ENCODE results near the gene SLC35A3.

DNA sequence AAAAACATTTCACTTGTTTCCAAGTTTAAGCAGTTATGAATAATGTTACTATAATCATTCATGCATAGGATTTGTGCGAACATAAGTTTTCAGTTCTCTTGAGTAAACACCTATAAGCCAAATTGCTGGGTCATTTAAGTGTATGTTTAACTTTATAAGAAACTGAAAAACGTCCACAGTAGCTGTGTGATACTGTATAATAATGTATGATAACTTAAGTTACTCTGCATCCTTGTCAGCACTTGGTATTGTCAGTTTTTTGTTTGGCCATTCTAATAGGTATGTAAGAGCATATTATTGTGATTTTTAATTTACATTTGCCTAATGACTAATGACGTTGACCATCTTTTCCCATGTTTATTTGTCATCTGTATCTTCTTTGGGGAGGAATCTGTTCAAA lies 14.4 kb upstream of the SLC35A3 start:
- TF ChIP-seq, protein P1, sequence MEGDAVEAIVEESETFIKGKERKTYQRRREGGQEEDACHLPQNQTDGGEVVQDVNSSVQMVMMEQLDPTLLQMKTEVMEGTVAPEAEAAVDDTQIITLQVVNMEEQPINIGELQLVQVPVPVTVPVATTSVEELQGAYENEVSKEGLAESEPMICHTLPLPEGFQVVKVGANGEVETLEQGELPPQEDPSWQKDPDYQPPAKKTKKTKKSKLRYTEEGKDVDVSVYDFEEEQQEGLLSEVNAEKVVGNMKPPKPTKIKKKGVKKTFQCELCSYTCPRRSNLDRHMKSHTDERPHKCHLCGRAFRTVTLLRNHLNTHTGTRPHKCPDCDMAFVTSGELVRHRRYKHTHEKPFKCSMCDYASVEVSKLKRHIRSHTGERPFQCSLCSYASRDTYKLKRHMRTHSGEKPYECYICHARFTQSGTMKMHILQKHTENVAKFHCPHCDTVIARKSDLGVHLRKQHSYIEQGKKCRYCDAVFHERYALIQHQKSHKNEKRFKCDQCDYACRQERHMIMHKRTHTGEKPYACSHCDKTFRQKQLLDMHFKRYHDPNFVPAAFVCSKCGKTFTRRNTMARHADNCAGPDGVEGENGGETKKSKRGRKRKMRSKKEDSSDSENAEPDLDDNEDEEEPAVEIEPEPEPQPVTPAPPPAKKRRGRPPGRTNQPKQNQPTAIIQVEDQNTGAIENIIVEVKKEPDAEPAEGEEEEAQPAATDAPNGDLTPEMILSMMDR (conservative IDR thresholded peaks at IDR 0.05), result no peak
- TF ChIP-seq EZH2 (IDR thresholded peaks at IDR 0.05; ENCODE audit: low read depth), result no peak
